AG20443 (cell line): ENCODE results near the gene DNM3.
A peak's percentile ranks its signal among the peaks of the same experiment; 100 is the strongest.

Experiments
- DNase-seq: peaks from one replicate; pipeline ENCODE4 v3.0.0; 2012; ENCODE audit warnings: low spot score, mixed read lengths

The DNM3 gene

GRCh38 chr1:171869097-171869496, 27.8 kb downstream of the DNM3 start:
- DNase-seq: no peak

- DNase-seq: no peak
These were observed 30.6 kb downstream of the DNM3 start for GRCh38 chr1:171871848-171872247.

- DNase-seq: no peak
These were observed 31.1 kb downstream of the DNM3 start for GRCh38 chr1:171872430-171872829.

GRCh38 chr1:171873664-171874063, 32.4 kb downstream of the DNM3 start:
- no peak for DNase-seq

- DNase-seq: peak; percentile 16
These were observed 36.4 kb downstream of the DNM3 start for GRCh38 chr1:171877701-171878100.

- no peak for DNase-seq
These were observed 38.3 kb downstream of the DNM3 start for GRCh38 chr1:171879556-171879955.

GRCh38 chr1:171881442-171881841, 40.1 kb downstream of the DNM3 start:
- DNase-seq: no peak

- DNase-seq: no peak
These were observed 42.6 kb downstream of the DNM3 start for GRCh38 chr1:171883849-171884248.

- no peak for DNase-seq
These were observed 43.2 kb downstream of the DNM3 start for GRCh38 chr1:171884475-171884874.

GRCh38 chr1:171890131-171890530, 48.8 kb downstream of the DNM3 start:
- DNase-seq: no peak

- DNase-seq: no peak
These were observed 55.8 kb downstream of the DNM3 start for GRCh38 chr1:171896936-171897703.

GRCh38 chr1:171898941-171899340, 57.6 kb downstream of the DNM3 start:
- DNase-seq: peak; percentile 21

- no peak for DNase-seq
These were observed 58.5 kb downstream of the DNM3 start for GRCh38 chr1:171899838-171900237.

GRCh38 chr1:171901245-171901644, 59.9 kb downstream of the DNM3 start:
- peak; percentile 16 for DNase-seq

GRCh38 chr1:171902527-171902926, 61.2 kb downstream of the DNM3 start:
- DNase-seq: no peak

- DNase-seq: no peak
These were observed 63.6 kb downstream of the DNM3 start for GRCh38 chr1:171904778-171905450.

GRCh38 chr1:171909711-171910110, 68.4 kb downstream of the DNM3 start:
- no peak for DNase-seq

- DNase-seq: no peak
These were observed 69.5 kb downstream of the DNM3 start for GRCh38 chr1:171910786-171911185.

GRCh38 chr1:171911506-171911905, 70.2 kb downstream of the DNM3 start:
- DNase-seq: no peak

GRCh38 chr1:171912509-171913175, 71.3 kb downstream of the DNM3 start:
- DNase-seq: no peak

- no peak for DNase-seq
These were observed 72.1 kb downstream of the DNM3 start for GRCh38 chr1:171913385-171913784.

GRCh38 chr1:171916315-171916771, 75.0 kb downstream of the DNM3 start:
- no peak for DNase-seq

GRCh38 chr1:171917331-171917730, 76.0 kb downstream of the DNM3 start:
- no peak for DNase-seq
